HepG2 (cell line): ENCODE data around the gene XXYLT1. TPM values are rescaled to one million over a fixed set of nuclear protein-coding genes. Genes with fewer than 3 reads are reported as not detected.

Experiments used
- BRCA1 ChIP-seq: sonication (generic); formaldehyde crosslinking; IDR thresholded peaks from 2 replicates; pipeline ENCODE4 v1.4.0; 2020; ENCODE audit warnings: missing genetic modification reagents
- GFI1 ChIP-seq: sonication (generic); formaldehyde crosslinking; IDR thresholded peaks from 2 replicates; pipeline ENCODE4 v1.5.0; 2020; ENCODE audit warnings: missing genetic modification reagents, mild to moderate bottlenecking, borderline replicate concordance
- NRL ChIP-seq: sonication (generic); formaldehyde crosslinking; IDR thresholded peaks from 2 replicates; pipeline ENCODE4 v1.5.0; 2020; ENCODE audit warnings: missing genetic modification reagents, mild to moderate bottlenecking, moderate library complexity, borderline replicate concordance
- PCBP1 ChIP-seq: fragments of 200-400 bp; formaldehyde crosslinking; IDR thresholded peaks from 2 replicates; pipeline ENCODE4 v1.6.1; 2017; ENCODE audit warnings: mild to moderate bottlenecking, low read depth, low read length, borderline replicate concordance
- ZNF746 ChIP-seq: sonication (generic); formaldehyde crosslinking; IDR thresholded peaks from 2 replicates; pipeline ENCODE4 v1.8.0; 2022; ENCODE audit warnings: mild to moderate bottlenecking, missing genetic modification reagents
- ZSCAN12 ChIP-seq: sonication (generic); formaldehyde crosslinking; IDR thresholded peaks from 2 replicates; pipeline ENCODE4 v1.9.0; 2021; ENCODE audit warnings: mild to moderate bottlenecking, missing genetic modification reagents
- ZSCAN20 ChIP-seq: sonication (generic); formaldehyde crosslinking; IDR thresholded peaks from 2 replicates; pipeline ENCODE4 v1.4.0; 2020; ENCODE audit warnings: missing genetic modification reagents, mild to moderate bottlenecking, borderline replicate concordance
- ZSCAN29 ChIP-seq: sonication (generic); formaldehyde crosslinking; conservative IDR thresholded peaks from 2 replicates; pipeline ENCODE4 v1.4.0; 2020; ENCODE audit warnings: mild to moderate bottlenecking, missing genetic modification reagents
- polyA plus RNA-seq, 8 experiments: library from polyadenylated mRNA; depleted of rRNA in 3 of 8; stranded (reverse) in 7 of 8; unstranded in 1 of 8; fragments of >200 nt; fragmentation: Illumina TruSeq in 4 of 8; extraction: Trizol in 4 of 8; gene quantifications; 2 replicates each; pipeline versions ENCODE4 v1.2.1 to v1.2.3, GENCODE V29; 2011 to 2016; ENCODE audit warnings: low read depth in 4 of 8, missing spikeins in 1 of 8, mixed read lengths in 1 of 8; ENCODE audit not compliant: insufficient read depth in 1 of 8
- total RNA-seq, 5 experiments: library from RNA; depleted of rRNA; stranded (reverse); fragments of >200 nt; fragmentation: Illumina TruSeq; extraction: Trizol; gene quantifications; 2 replicates each; pipeline ENCODE4 v1.2.3, GENCODE V29; 2016; ENCODE audit warnings: low read depth in 1 of 5
- TF ChIP-seq, protein P1 (sequence below), 2 experiments: fragments of 450-650 bp in 1 of 2; sonication (generic) in 1 of 2; formaldehyde crosslinking in 1 of 2; IDR thresholded peaks; 2 replicates each; pipeline versions ENCODE4 v1.6.1 to v1.8.0; 2016 to 2022; ENCODE audit warnings: antibody characterized with exemption in 1 of 2, mild to moderate bottlenecking in 1 of 2, missing genetic modification reagents in 1 of 2
- TF ChIP-seq, protein P2 (sequence below): sonication (generic); formaldehyde crosslinking; IDR thresholded peaks from 2 replicates; pipeline ENCODE4 v1.8.1; 2022; ENCODE audit warnings: low read depth, mild to moderate bottlenecking, missing genetic modification reagents
- TF ChIP-seq, protein P3 (sequence below): sonication (generic); formaldehyde crosslinking; IDR thresholded peaks from 2 replicates; pipeline ENCODE4 v1.4.0; 2020; ENCODE audit warnings: mild to moderate bottlenecking, missing genetic modification reagents
- TF ChIP-seq, protein P4 (sequence below): IDR thresholded peaks from 2 replicates; pipeline ENCODE4 v1.6.1; 2016; ENCODE audit warnings: missing compliant biosample characterization, missing genetic modification reagents, borderline replicate concordance

XXYLT1 gene
- total and polyA plus RNA-seq, 2 of the 13 experiments (the other 11 are each of a cell fraction or from before 2014, with no cell fraction given): 17.7 to 19.0 TPM

DNA sequence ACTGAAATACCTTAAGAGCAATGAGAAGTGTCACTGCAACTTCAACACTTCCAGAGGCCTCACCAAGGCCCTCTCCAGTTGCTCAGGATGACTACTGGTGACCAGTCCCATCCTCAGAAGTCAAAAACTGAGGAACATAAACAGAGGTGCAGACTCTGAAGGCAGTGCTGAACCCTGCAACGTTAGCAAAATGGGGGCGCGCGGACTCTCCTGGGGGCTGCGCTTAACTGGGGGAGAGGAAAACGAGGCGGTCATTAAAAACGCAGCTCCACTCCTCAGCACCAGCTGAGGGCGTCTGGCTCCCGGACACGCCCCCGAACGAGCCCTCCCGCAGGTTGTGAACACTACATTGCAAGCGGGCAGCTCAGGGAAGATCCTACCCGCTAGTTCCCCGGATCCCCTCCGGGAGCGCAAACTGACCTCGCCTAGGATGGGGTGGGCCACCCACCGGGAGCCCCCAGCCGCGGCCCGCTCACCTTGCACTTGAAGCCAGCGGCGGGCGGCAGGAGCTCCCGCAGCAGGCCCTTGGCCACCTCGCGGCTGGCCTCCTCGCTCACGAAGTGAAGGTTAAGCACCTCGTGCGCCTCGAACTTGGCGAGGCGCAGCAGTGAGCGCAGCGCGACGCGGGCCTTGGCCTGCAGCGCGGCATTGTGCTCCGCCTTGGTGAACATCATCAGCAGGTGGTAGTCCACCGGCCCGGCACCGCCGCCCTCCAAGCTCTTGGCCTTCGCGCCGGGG, 711 bp downstream of the XXYLT1 start (continued):
- TF ChIP-seq ZSCAN29 (peak; percentile 6; the same call in 1 of the 2 replicates), NRL (CRISPR knock-in tag) (peak; percentile 65; the same call in 1 of the 2 replicates), ZSCAN20 (CRISPR knock-in tag) (peak; percentile 69; the same call in 1 of the 2 replicates), GFI1 (CRISPR knock-in tag) (peak; percentile 46; the same call in 1 of the 2 replicates), ZSCAN12 (peak; percentile 80; the same call in 1 of the 2 replicates), BRCA1 (CRISPR knock-in tag) (peak; percentile 84; the same call in 1 of the 2 replicates), ZNF746 (CRISPR knock-in tag) (peak; percentile 55; the same call in 1 of the 2 replicates), PCBP1 (no peak)
- TF ChIP-seq, protein P1, sequence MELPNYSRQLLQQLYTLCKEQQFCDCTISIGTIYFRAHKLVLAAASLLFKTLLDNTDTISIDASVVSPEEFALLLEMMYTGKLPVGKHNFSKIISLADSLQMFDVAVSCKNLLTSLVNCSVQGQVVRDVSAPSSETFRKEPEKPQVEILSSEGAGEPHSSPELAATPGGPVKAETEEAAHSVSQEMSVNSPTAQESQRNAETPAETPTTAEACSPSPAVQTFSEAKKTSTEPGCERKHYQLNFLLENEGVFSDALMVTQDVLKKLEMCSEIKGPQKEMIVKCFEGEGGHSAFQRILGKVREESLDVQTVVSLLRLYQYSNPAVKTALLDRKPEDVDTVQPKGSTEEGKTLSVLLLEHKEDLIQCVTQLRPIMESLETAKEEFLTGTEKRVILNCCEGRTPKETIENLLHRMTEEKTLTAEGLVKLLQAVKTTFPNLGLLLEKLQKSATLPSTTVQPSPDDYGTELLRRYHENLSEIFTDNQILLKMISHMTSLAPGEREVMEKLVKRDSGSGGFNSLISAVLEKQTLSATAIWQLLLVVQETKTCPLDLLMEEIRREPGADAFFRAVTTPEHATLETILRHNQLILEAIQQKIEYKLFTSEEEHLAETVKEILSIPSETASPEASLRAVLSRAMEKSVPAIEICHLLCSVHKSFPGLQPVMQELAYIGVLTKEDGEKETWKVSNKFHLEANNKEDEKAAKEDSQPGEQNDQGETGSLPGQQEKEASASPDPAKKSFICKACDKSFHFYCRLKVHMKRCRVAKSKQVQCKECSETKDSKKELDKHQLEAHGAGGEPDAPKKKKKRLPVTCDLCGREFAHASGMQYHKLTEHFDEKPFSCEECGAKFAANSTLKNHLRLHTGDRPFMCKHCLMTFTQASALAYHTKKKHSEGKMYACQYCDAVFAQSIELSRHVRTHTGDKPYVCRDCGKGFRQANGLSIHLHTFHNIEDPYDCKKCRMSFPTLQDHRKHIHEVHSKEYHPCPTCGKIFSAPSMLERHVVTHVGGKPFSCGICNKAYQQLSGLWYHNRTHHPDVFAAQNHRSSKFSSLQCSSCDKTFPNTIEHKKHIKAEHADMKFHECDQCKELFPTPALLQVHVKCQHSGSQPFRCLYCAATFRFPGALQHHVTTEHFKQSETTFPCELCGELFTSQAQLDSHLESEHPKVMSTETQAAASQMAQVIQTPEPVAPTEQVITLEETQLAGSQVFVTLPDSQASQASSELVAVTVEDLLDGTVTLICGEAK (IDR thresholded peaks at IDR 0.05): no peak
- TF ChIP-seq, protein P1 (CRISPR knock-in tag; IDR thresholded peaks at IDR 0.05): 0 out of 2 replicates have a peak, but pooled peaks have one; percentile 62
- TF ChIP-seq, protein P2, sequence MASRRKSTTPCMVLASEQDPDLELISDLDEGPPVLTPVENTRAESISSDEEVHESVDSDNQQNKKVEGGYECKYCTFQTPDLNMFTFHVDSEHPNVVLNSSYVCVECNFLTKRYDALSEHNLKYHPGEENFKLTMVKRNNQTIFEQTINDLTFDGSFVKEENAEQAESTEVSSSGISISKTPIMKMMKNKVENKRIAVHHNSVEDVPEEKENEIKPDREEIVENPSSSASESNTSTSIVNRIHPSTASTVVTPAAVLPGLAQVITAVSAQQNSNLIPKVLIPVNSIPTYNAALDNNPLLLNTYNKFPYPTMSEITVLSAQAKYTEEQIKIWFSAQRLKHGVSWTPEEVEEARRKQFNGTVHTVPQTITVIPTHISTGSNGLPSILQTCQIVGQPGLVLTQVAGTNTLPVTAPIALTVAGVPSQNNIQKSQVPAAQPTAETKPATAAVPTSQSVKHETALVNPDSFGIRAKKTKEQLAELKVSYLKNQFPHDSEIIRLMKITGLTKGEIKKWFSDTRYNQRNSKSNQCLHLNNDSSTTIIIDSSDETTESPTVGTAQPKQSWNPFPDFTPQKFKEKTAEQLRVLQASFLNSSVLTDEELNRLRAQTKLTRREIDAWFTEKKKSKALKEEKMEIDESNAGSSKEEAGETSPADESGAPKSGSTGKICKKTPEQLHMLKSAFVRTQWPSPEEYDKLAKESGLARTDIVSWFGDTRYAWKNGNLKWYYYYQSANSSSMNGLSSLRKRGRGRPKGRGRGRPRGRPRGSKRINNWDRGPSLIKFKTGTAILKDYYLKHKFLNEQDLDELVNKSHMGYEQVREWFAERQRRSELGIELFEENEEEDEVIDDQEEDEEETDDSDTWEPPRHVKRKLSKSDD (CRISPR knock-in tag): peak; percentile 27; the same call in 1 of the 2 replicates
- TF ChIP-seq, protein P3, sequence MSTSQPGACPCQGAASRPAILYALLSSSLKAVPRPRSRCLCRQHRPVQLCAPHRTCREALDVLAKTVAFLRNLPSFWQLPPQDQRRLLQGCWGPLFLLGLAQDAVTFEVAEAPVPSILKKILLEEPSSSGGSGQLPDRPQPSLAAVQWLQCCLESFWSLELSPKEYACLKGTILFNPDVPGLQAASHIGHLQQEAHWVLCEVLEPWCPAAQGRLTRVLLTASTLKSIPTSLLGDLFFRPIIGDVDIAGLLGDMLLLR (CRISPR knock-in tag): peak; percentile 28; the same call in 1 of the 2 replicates
- TF ChIP-seq, protein P4, sequence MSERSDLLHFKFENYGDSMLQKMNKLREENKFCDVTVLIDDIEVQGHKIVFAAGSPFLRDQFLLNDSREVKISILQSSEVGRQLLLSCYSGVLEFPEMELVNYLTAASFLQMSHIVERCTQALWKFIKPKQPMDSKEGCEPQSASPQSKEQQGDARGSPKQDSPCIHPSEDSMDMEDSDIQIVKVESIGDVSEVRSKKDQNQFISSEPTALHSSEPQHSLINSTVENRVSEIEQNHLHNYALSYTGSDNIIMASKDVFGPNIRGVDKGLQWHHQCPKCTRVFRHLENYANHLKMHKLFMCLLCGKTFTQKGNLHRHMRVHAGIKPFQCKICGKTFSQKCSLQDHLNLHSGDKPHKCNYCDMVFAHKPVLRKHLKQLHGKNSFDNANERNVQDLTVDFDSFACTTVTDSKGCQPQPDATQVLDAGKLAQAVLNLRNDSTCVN: peak; percentile 24; the same call in 1 of the 2 replicates
